NT2/D1 (cell line): ENCODE results near the gene INPP5K.
"Not testable (repeated sequence)": the region's sequence is repeated elsewhere in the genome, so short reads cannot be mapped to it uniquely, and the experiment has no call there.

ENCODE experiments used
- DNase-seq: peaks from one replicate; pipeline ENCODE4 v3.0.0-alpha.2; 2011; ENCODE audit warnings: low read depth, low spot score
- H3K27me3 ChIP-seq: 2 replicates; pipeline ENCODE4 v1.6.0; 2011; ENCODE audit warnings: mild to moderate bottlenecking; ENCODE audit not compliant: insufficient read length, insufficient read depth
- H3K36me3 ChIP-seq: 2 replicates; pipeline ENCODE4 v1.6.1; 2011; ENCODE audit warnings: mild to moderate bottlenecking, low read length, mixed read lengths; ENCODE audit not compliant: insufficient read depth, insufficient read length
- H3K4me1 ChIP-seq: 2 replicates; pipeline ENCODE4 v1.5.1; 2011; ENCODE audit not compliant: insufficient read depth, insufficient read length
- H3K4me3 ChIP-seq: 2 replicates; pipeline ENCODE4 v1.5.1; 2011; ENCODE audit warnings: low read depth; ENCODE audit not compliant: insufficient read length
- H3K9ac ChIP-seq: 2 replicates; pipeline ENCODE4 v1.6.0; 2011; ENCODE audit warnings: low read depth; ENCODE audit not compliant: insufficient read length
- H3K9me3 ChIP-seq: 2 replicates; pipeline ENCODE4 v1.5.1; 2011; ENCODE audit warnings: mild to moderate bottlenecking, low read length; ENCODE audit not compliant: insufficient read depth
- SUZ12 ChIP-seq: IDR thresholded peaks from 2 replicates; pipeline ENCODE4 v1.6.1; 2011; ENCODE audit not compliant: insufficient read length, insufficient read depth; ENCODE audit errors: extremely low read depth
- YY1 ChIP-seq: IDR thresholded peaks from 2 replicates; pipeline ENCODE4 v1.6.1; 2011; ENCODE audit not compliant: insufficient read length, insufficient read depth
- ZNF274 ChIP-seq: IDR thresholded peaks from 2 replicates; pipeline ENCODE4 v1.6.1; 2011; ENCODE audit warnings: mild to moderate bottlenecking, low read depth, low read length

INPP5K gene

DNA sequence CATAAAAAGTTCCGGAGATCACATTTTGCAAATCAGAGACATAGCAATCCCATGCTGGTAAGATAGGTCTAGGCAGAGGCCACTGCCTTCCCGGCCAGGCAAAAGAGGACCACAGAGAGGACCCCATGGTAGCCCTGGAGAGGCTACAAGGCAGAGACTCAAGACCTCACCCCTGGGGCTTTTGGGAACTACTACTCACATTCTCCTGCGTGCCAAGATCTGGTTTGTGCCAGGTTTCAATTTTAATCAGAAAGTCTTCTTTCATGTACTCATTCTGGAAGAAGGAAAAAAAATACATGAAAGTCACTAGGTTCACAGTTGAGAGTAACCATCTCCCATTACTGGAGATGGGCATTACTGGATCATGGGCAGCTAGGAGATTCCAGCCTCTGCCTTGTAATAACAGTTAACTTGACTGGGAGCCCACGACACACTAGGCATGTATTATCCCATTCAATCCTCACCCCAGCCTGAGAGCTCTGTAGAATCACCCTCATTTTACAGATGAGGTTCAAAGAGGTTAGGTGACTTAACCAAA is 25.0 kb upstream of the INPP5K start:
- no peaks in the 10 kb centered on the region for H3K27me3 ChIP-seq
- no peak for DNase-seq
- H3K9ac ChIP-seq = no peak overlapping the region
- H3K4me1 ChIP-seq = peaks cover 2% of the 10 kb centered on the region
- H3K4me3 ChIP-seq = no peak overlapping the region
- H3K9me3 ChIP-seq = no peaks in the 10 kb centered on the region
- TF ChIP-seq ZNF274 (no peak), SUZ12 (no peak), YY1 (no peak)
- H3K36me3 ChIP-seq = peaks cover 76% of the 10 kb centered on the region

DNA sequence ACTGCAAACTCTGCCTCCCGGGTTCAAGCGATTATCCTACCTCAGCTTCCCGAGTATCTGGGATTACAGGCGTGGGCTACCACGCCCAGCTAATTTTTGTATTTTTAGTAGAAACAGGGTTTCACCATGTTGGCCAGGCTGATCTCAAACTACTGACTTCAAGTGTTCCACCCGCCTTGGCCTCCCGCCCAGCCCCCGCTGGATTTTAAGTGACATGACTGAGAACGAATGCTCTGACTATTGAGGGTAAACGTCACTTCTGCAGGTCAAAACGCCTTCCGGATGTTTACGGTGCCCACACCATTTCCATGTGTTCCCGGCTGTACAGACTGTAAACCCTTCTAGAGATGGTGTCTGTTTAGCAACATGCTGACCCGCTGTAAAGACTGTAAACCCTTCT is 23.4 kb upstream of the INPP5K start:
- TF ChIP-seq YY1 = no peak
- no peak for TF ChIP-seq ZNF274
- no peak for TF ChIP-seq SUZ12
- no peak overlapping the region for H3K4me3 ChIP-seq
- DNase-seq = no peak
- H3K36me3 ChIP-seq = peaks cover 77% of the 10 kb centered on the region
- H3K9ac ChIP-seq = no peak overlapping the region
- peaks cover 2% of the 10 kb centered on the region for H3K4me1 ChIP-seq
- no peaks in the 10 kb centered on the region for H3K27me3 ChIP-seq
- H3K9me3 ChIP-seq = no peaks in the 10 kb centered on the region

DNA sequence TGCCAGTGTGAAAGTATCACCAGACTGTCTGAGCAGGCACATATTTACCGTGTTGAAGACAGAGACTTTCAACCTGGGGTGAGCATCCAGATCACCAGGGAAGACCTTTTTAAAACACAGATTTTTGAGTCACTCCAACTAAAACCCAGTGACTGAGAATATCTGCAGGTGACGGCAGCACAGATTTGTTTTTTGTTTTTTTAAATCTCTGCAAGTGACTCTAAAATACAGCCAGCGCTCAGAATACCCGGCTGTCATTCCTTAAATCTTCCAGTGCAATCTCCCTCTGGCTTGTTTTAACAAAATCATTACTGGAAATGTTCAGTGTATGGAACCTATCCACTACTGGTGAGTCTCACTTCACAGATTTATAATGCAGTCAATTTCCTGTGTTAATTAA is 19.3 kb upstream of the INPP5K start:
- DNase-seq = no peak
- no peak for TF ChIP-seq ZNF274
- no peak for TF ChIP-seq SUZ12
- no peak for TF ChIP-seq YY1
- Histone ChIP-seq H3K27me3 (no peaks in the 10 kb centered on the region), H3K4me1 (no peaks in the 10 kb centered on the region), H3K4me3 (no peak overlapping the region), H3K9me3 (no peaks in the 10 kb centered on the region), H3K36me3 (peaks cover 81% of the 10 kb centered on the region), H3K9ac (no peak overlapping the region)

DNA sequence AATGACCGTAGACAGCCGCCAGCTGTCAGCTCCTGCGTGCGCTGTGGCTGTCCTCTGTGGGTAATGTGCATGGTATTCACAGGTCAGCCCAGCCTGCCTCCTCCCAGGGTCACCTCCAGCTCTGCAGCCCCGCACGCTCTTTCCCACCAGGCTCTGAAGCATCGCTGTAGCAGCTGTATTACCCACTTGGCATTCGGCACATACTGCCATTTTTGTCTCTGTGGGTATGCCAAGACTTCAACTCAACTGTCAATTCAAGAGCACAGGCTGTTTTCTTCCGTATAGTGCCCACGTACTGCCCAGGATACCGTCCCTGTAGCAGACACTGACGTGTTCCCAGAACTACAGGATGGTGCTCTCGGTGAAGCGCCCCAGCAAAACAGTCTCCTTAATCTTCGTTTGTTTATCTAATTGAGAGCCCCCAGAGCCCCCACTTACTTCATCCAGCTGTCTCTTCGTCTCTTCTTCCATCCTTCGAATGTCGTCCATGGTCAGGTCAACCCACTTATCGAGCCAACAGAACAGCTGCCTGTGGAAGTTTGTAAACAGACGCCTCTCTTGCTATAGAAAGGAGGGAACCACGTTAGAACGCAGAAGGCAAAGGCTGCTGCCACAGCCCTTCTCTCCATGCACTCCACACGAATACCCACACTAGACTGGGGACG is 17.4 kb upstream of the INPP5K start:
- peaks cover 75% of the 10 kb centered on the region for H3K36me3 ChIP-seq
- no peak overlapping the region for H3K9ac ChIP-seq
- no peak overlapping the region for H3K4me3 ChIP-seq
- no peak for DNase-seq
- no peaks in the 10 kb centered on the region for H3K4me1 ChIP-seq
- TF ChIP-seq YY1 (no peak), ZNF274 (no peak), SUZ12 (no peak)
- no peaks in the 10 kb centered on the region for H3K27me3 ChIP-seq
- H3K9me3 ChIP-seq = no peaks in the 10 kb centered on the region

DNA sequence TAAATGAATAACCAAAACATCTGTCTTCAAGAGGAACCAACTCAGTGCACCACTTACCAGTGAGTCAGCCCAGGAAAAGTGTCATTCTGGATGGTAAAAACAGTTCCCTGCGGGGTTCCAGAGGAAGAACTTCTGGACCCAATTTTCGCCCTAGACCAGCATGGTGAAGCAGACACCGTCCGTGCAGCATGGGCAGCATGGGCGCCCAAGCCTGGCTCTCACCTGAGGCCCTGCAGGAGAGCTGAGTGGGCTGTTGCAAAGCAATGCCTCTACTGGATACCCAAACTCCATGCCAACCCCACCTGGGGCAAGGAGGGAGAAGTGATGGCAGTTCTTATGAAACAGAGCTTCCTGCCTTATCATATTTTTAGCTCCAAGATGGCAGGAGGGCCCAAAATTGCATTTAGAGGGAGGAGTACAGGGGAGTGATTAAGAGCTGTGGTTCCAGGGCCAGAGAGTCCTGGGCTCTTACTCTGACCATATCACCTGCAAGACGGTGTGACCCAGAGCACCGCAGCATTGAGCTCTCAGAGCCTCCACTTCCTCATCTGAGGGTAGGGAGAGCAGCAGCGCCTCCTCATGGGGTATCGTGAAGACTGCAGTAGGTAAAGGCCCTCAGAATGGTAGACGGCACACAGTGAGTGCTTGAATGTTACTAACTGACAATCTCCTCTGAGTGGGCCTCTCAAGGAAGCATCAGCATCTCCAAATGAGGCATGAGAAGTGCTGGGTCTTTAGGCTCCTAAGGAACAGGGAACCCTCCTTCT is 16.6 kb upstream of the INPP5K start:
- TF ChIP-seq YY1 (no peak), ZNF274 (no peak), SUZ12 (no peak)
- no peak overlapping the region for H3K4me3 ChIP-seq
- no peaks in the 10 kb centered on the region for H3K9me3 ChIP-seq
- H3K9ac ChIP-seq = no peak overlapping the region
- DNase-seq = no peak
- H3K27me3 ChIP-seq = no peaks in the 10 kb centered on the region
- no peaks in the 10 kb centered on the region for H3K4me1 ChIP-seq
- H3K36me3 ChIP-seq = peaks cover 75% of the 10 kb centered on the region

DNA sequence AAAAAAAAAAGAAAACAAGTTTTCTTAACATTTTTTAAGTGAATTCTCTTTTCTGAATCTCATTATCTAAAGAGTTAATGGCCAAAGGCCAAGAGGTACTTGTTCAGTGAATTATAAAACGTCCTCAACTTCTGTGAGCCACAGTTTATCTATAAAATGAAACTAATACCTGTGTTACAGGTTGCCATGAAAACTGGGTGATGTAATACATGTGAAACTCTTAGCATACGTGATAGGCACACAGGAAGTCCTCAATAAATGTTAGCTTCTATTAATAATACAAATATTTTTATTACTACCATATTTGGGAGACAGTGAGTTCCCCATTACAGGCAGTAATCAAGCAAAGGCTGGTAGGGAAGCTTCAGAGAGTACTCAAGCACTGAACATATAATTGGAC is 13.5 kb upstream of the INPP5K start:
- Histone ChIP-seq H3K36me3 (peaks cover 78% of the 10 kb centered on the region), H3K4me3 (no peak overlapping the region), H3K27me3 (no peaks in the 10 kb centered on the region), H3K9ac (no peak overlapping the region), H3K9me3 (no peaks in the 10 kb centered on the region), H3K4me1 (no peaks in the 10 kb centered on the region)
- TF ChIP-seq SUZ12 (no peak), ZNF274 (no peak), YY1 (no peak)
- DNase-seq = no peak

DNA sequence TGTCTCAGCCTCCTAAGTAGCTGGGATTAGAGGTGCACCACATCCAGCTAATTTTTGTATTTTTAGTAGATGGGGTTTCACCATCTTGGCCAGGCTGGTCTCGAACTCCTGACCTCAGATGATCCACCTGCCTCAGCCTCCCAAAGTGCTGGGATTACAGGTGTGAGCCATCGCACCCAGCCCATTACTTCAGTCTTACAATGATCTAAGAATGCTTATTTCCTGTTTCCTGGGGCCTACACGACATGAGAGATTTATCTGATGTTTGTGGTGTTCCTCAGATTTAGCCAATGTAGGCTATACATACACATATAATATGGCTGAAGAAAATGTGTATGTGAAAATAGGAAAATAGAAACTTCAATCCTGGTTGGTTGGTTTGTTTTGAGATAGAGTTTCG is 10.5 kb upstream of the INPP5K start:
- H3K9ac ChIP-seq, DNase-seq, H3K9me3 ChIP-seq, H3K4me3 ChIP-seq, H3K4me1 ChIP-seq, H3K27me3 ChIP-seq: not testable (repeated sequence)
- peaks cover 62% of the 10 kb centered on the region for H3K36me3 ChIP-seq
